Thyroid gland (tissue), 4 donors: ENCODE results near the gene SETDB2. TPM values are rescaled to one million over a fixed set of nuclear protein-coding genes. Genes with fewer than 3 reads are reported as not detected.
A peak's percentile ranks its signal among the peaks of the same experiment; 100 is the strongest.

Source experiments
- DNase-seq, 2 donors: peaks; one replicate each; pipeline ENCODE4 v3.0.0-alpha.2; 2019
- H3K27ac ChIP-seq, 3 donors: fragments of 200-600 bp; sonication (generic); 1 replicate in 2 of 3; 2 replicates in 1 of 3; pipeline ENCODE4 v1.5.1; 2016 to 2019; ENCODE audit warnings: mild to moderate bottlenecking in 1 of 3, moderate library complexity in 1 of 3
- H3K27me3 ChIP-seq: fragments of 200-600 bp; sonication (generic); one replicate; pipeline ENCODE4 v1.5.1; 2019
- H3K36me3 ChIP-seq, 2 donors: fragments of 200-600 bp; sonication (generic); one replicate each; pipeline ENCODE4 v1.5.1; 2016 to 2019
- H3K4me1 ChIP-seq, 2 donors: fragments of 200-600 bp; sonication (generic); one replicate each; pipeline ENCODE4 v1.5.1; 2017 to 2019
- H3K4me3 ChIP-seq, 3 donors: fragments of 200-600 bp; sonication (generic); replicated peaks in 1 of 3; 1 replicate in 2 of 3; 2 replicates in 1 of 3; pipeline ENCODE4 v1.5.1; 2016; ENCODE audit warnings: mild to moderate bottlenecking in 1 of 3
- H3K9me3 ChIP-seq: fragments of 200-600 bp; sonication (generic); one replicate; pipeline ENCODE4 v1.5.1; 2017
- CTCF ChIP-seq, 6 experiments: fragments of 200-600 bp in 3 of 6; fragments of 450-650 bp in 3 of 6; sonication (generic) in 3 of 6; IDR thresholded peaks; one replicate each; pipeline ENCODE4 v1.5.1; 2016 to 2019; ENCODE audit warnings: antibody characterized with exemption in 6 of 6, mild to moderate bottlenecking in 2 of 6, inconsistent platforms in 1 of 6, moderate library complexity in 1 of 6
- POLR2A ChIP-seq, 2 donors: fragments of 450-650 bp; IDR thresholded peaks; one replicate each; pipeline ENCODE4 v1.6.1; 2017; ENCODE audit warnings: antibody characterized with exemption in 2 of 2, mild to moderate bottlenecking in 2 of 2, moderate library complexity in 1 of 2
- WGBS, 2 donors: methylation state at CpG; one replicate each; pipeline ENCODE4 v1.1.5; 2017; 5-methylcytosine and 5-hydroxymethylcytosine counted together
- intact Hi-C: fragments of 100-400 bp; cut with DNase I; formaldehyde crosslinking; loops from one replicate; pipeline ENCODE4 v1.15.1; 2023
- total RNA-seq, 4 donors: library from RNA; depleted of rRNA; stranded (reverse); fragments of >200 nt; gene quantifications; one replicate each; pipeline ENCODE4 v1.2.3, GENCODE V29; 2016

The SETDB2 gene
- total RNA-seq, 4 donors from 2014 or later: 17.9 to 27.4 (median 22.1) TPM

- Histone ChIP-seq H3K27me3 (no peaks in the 10 kb centered on the region), H3K9me3 (no peaks in the 10 kb centered on the region), H3K36me3 (no peaks in the 10 kb centered on the region), H3K4me3 (no peak overlapping the region), H3K4me1 (no peaks in the 10 kb centered on the region), H3K27ac (no peak overlapping the region)
- intact Hi-C loops: no loop called here
- DNase-seq: no peak
- TF ChIP-seq POLR2A (IDR thresholded peaks at IDR 0.05) (no peak), CTCF (IDR thresholded peaks at IDR 0.05) (no peak)
- 92 to 95% methylated on average over 3 of the region's 3 CpGs for WGBS, 2 donors
Observed at GRCh38 chr13:49417161-49417560, 26.9 kb upstream of the SETDB2 start.

- 100% methylated on average over 1 of the region's 1 CpG for WGBS, 2 donors
- H3K27ac ChIP-seq: no peak overlapping the region
- no peak for DNase-seq
- H3K27me3 ChIP-seq: no peaks in the 10 kb centered on the region
- no peaks in the 10 kb centered on the region for H3K4me1 ChIP-seq
- no peak overlapping the region for H3K4me3 ChIP-seq
- H3K36me3 ChIP-seq: no peaks in the 10 kb centered on the region
- intact Hi-C loops: no loop called here
- no peak for TF ChIP-seq CTCF (IDR thresholded peaks at IDR 0.05)
- no peaks in the 10 kb centered on the region for H3K9me3 ChIP-seq
Observed at GRCh38 chr13:49418206-49418605, 25.9 kb upstream of the SETDB2 start.

- Histone ChIP-seq H3K4me3 (no peak overlapping the region), H3K4me1 (no peaks in the 10 kb centered on the region), H3K27me3 (no peaks in the 10 kb centered on the region), H3K9me3 (no peaks in the 10 kb centered on the region), H3K27ac (no peak overlapping the region), H3K36me3 (no peaks in the 10 kb centered on the region)
- WGBS, 2 donors: 90 to 93% methylated on average over 3 of the region's 3 CpGs
- no peak for DNase-seq
- TF ChIP-seq POLR2A (IDR thresholded peaks at IDR 0.05) (no peak), CTCF (IDR thresholded peaks at IDR 0.05) (no peak)
- intact Hi-C loops: no loop called here
Observed at GRCh38 chr13:49419276-49419675, 24.8 kb upstream of the SETDB2 start.

GRCh38 chr13:49421391-49421790 is 22.7 kb upstream of the SETDB2 start:
- H3K4me3 ChIP-seq: no peak overlapping the region
- DNase-seq: peak; percentile 13 to 16
- no peaks in the 10 kb centered on the region for H3K9me3 ChIP-seq
- no peaks in the 10 kb centered on the region for H3K4me1 ChIP-seq
- no peaks in the 10 kb centered on the region for H3K36me3 ChIP-seq
- 75 to 87% methylated on average over 2 to 3 of the region's 3 CpGs for WGBS, 2 donors
- H3K27ac ChIP-seq: no peak overlapping the region
- no peaks in the 10 kb centered on the region for H3K27me3 ChIP-seq
- no peak for TF ChIP-seq POLR2A (IDR thresholded peaks at IDR 0.05)
- no peak for TF ChIP-seq CTCF (IDR thresholded peaks at IDR 0.05)
- intact Hi-C loops: no loop called here

GRCh38 chr13:49424011-49424560 is 20.0 kb upstream of the SETDB2 start:
- no peaks in the 10 kb centered on the region for H3K4me1 ChIP-seq
- no peak overlapping the region for H3K4me3 ChIP-seq
- H3K27me3 ChIP-seq: no peaks in the 10 kb centered on the region
- no peak for DNase-seq
- no peak for TF ChIP-seq POLR2A (IDR thresholded peaks at IDR 0.05)
- TF ChIP-seq CTCF (IDR thresholded peaks at IDR 0.05): no peak
- no peak overlapping the region for H3K27ac ChIP-seq
- H3K36me3 ChIP-seq: no peaks in the 10 kb centered on the region
- H3K9me3 ChIP-seq: no peaks in the 10 kb centered on the region
- intact Hi-C loops: no loop called here
- 87 to 93% methylated on average over 7 of the region's 7 CpGs for WGBS, 2 donors
